Breast epithelium (tissue), 3 donors: ENCODE results near the gene VIPR1.

Source experiments
- POLR2A ChIP-seq: fragments of 450-650 bp; IDR thresholded peaks from one replicate; pipeline ENCODE4 v1.6.1; 2016; ENCODE audit warnings: antibody characterized with exemption, mild to moderate bottlenecking, moderate library complexity
- POLR2AphosphoS5 ChIP-seq, 3 donors: sonication (generic); formaldehyde crosslinking; IDR thresholded peaks; one replicate each; pipeline ENCODE4 v1.6.1; 2017; ENCODE audit warnings: antibody characterized with exemption in 3 of 3
- TF ChIP-seq, protein P1 (sequence below), 3 donors: fragments of 450-650 bp; IDR thresholded peaks; one replicate each; pipeline ENCODE4 v1.5.1; 2016 to 2017; ENCODE audit warnings: antibody characterized with exemption in 3 of 3, mild to moderate bottlenecking in 3 of 3, moderate library complexity in 3 of 3

- TF ChIP-seq, protein P1, sequence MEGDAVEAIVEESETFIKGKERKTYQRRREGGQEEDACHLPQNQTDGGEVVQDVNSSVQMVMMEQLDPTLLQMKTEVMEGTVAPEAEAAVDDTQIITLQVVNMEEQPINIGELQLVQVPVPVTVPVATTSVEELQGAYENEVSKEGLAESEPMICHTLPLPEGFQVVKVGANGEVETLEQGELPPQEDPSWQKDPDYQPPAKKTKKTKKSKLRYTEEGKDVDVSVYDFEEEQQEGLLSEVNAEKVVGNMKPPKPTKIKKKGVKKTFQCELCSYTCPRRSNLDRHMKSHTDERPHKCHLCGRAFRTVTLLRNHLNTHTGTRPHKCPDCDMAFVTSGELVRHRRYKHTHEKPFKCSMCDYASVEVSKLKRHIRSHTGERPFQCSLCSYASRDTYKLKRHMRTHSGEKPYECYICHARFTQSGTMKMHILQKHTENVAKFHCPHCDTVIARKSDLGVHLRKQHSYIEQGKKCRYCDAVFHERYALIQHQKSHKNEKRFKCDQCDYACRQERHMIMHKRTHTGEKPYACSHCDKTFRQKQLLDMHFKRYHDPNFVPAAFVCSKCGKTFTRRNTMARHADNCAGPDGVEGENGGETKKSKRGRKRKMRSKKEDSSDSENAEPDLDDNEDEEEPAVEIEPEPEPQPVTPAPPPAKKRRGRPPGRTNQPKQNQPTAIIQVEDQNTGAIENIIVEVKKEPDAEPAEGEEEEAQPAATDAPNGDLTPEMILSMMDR (IDR thresholded peaks at IDR 0.05), result no peak
- TF ChIP-seq POLR2A (no peak), POLR2AphosphoS5 (IDR thresholded peaks at IDR 0.05) (no peak)
Measured at GRCh38 chr3:42493798-42494151, 8.7 kb upstream of the VIPR1 start.
